Neural progenitor cell (in vitro differentiated cells): Measurements from ENCODE around the gene GPR183.

Experiments used
- EZH2phosphoT487 ChIP-seq: fragments of 200-600 bp; sonication (generic); IDR thresholded peaks from 2 replicates; pipeline ENCODE4 v1.6.1; 2017; ENCODE audit warnings: antibody characterized with exemption
- TF ChIP-seq, protein P1 (sequence below): fragments of 200-600 bp; sonication (generic); IDR thresholded peaks from 2 replicates; pipeline ENCODE4 v1.5.1; 2017; ENCODE audit warnings: antibody characterized with exemption, mild to moderate bottlenecking

DNA sequence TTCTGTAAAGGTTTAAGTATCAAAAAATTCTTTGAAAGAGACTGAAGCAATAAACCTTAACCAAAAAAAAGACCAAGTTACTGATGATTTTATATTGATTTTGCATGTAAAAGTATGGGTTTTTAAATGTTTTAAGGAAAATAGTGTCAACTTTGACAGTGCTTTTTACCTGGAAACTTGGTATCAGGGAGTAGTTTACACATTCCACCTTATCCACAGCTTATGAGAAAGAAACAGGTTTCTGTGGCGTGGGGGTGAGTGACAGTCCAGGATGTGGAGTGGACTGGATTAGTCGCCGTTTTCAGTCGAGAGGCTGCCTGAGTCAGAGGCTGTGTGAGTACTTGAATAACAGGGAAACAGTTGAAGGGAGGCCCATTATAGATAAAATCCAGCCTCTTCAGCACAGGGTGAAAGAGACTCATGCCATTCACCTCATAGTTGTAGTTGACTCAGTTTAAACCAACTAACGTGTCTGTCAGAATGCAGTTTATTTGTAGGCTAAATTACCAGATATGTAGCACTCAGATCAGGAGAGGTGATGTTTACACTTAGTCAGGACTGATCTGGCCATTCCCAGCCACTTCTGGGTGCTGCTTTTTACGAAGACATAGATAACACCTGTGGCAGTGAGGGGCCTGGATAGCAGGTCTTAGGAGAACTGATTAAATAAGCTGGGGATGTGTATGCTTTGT is 595 bp upstream of the GPR183 start:
- TF ChIP-seq, protein P1, sequence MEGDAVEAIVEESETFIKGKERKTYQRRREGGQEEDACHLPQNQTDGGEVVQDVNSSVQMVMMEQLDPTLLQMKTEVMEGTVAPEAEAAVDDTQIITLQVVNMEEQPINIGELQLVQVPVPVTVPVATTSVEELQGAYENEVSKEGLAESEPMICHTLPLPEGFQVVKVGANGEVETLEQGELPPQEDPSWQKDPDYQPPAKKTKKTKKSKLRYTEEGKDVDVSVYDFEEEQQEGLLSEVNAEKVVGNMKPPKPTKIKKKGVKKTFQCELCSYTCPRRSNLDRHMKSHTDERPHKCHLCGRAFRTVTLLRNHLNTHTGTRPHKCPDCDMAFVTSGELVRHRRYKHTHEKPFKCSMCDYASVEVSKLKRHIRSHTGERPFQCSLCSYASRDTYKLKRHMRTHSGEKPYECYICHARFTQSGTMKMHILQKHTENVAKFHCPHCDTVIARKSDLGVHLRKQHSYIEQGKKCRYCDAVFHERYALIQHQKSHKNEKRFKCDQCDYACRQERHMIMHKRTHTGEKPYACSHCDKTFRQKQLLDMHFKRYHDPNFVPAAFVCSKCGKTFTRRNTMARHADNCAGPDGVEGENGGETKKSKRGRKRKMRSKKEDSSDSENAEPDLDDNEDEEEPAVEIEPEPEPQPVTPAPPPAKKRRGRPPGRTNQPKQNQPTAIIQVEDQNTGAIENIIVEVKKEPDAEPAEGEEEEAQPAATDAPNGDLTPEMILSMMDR = no peak
- TF ChIP-seq EZH2phosphoT487 = no peak
